GM19397 (cell line): Measurements from ENCODE around the gene PECR.

Experiments
- ATAC-seq: cut with Tn5 transposase; IDR thresholded peaks from one replicate; pipeline ENCODE4 v1.9.1; 2021; ENCODE audit warnings: mild to moderate bottlenecking, moderate library complexity; ENCODE audit not compliant: unreplicated experiment

PECR gene

GRCh38 chr2:216072473-216072872 is 9.1 kb downstream of the PECR start:
- no peak for ATAC-seq

DNA sequence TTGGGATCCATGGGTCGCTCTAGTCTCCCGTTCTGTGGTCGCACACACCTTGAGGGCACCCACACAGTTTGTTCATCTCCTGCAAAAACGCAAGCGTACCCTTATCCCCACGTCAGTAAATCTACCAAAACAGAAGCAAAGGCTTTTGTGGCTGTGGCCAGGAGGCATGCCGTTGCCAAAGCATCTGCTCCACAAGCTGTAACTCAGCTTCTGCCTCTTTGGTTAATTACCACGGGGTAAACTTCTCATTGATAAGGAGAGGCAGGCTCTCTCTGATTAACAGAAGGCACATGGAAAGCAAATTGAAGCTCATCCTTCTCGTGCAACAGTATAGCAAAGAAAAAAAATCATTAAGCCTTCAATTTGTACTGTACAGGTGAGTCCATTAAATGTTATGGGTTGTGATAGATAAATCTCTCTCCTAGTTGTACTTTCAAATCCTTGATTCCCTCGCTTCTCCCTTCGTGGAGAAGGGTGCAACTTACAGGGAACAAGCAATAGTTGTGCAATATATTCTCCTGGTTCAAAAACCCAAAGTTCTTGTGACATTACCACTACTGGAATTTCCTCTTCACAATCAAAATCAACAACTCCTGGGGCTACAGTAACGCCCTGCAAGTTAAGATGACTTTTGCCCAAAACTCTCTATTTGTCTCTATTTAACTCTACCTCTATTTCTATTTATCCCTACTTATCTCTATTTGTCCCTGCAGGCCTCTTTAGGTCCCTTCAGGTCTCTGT is 10.3 kb downstream of the PECR start:
- ATAC-seq, result no peak

- ATAC-seq, result no peak
These were observed 11.4 kb downstream of the PECR start for GRCh38 chr2:216070195-216070594.

DNA sequence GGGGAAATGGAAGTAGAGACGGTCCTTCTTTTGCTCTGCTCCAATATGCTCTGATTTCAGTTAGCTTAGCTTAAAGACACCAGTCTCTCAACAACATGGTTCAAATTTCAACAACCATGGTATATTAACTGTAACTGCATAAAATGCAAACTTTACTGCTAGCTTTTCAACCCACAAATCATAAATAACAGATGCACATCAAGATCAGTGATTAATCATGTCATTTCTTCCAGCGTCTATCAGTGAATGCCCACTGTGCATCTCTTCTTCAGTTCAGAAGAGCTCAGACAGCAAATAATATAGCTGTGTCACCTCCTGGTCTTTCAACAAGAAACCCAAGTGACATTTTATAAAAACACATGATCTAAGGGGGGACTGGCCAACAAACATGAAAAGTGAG is 12.6 kb downstream of the PECR start:
- no peak for ATAC-seq

- ATAC-seq, result no peak
These were observed 15.4 kb downstream of the PECR start for GRCh38 chr2:216066230-216066629.

DNA sequence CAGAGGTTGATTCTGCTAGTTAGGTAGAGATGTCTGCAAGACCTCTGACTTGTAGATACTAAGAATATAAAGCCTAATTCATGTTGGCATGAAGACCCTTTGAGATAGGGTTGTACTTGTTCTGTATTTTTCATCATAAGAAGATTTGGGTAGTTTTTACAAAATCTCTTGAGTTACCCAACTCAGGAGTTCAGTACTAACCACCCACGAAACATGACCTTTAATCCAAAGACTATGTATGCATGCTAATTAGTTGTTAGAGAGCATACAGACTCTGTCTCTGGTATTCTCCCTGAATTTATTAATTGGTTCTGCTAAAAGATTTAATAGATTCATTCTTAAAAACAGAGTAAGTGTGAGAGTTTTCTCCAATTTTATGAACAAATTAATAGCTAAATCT is 16.9 kb downstream of the PECR start:
- ATAC-seq, result no peak

- ATAC-seq, result no peak
These were observed 17.5 kb downstream of the PECR start for GRCh38 chr2:216064014-216064630.

DNA sequence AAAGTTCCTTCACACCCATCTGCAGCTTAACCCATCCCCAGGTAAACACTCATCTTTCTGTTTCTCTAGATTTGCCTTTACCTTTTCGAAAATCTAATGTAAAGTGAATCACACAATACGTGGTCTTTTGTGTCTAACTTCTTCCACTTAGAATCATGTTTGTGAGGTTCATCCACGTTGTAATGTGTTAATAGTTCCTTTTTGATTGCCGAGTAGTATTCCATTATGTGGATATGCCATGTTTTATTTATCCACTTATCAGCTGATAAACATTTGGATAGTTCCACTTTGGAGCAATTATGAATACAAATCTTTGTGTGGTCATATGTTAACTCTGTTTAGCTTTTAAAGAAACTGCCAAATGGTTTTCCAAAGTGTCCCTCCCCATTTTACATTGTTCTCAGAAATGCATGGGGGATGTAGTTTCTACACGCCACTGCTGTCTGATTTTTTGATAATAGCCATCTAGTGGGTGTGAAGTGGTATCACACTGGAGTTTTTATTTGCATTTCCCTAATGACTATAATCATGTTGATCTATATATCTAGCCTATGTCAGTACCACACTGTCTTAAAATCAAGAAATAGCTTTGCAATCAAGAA is 22.3 kb downstream of the PECR start:
- no peak for ATAC-seq

GRCh38 chr2:216057688-216058193 is 23.9 kb downstream of the PECR start:
- peak; percentile 79 for ATAC-seq

DNA sequence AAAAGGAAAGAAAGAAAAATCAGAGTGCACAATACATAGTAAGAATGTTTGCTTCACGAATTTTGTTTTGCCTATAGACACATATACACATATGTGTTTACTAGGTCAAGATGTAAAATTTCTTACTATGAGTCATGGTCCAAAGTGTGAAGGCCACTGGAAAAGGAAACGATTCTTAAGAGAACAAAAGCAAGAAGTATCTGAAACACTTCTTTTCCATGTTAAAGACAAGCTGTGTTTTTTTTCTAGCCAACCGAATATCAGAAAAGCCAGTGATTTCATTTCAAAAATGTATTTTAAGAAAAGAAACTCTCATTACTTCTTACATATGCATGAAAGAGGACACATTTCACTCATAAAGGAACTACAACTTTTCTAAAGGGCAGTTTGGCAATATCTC is 24.9 kb downstream of the PECR start:
- peak; percentile 29 for ATAC-seq

DNA sequence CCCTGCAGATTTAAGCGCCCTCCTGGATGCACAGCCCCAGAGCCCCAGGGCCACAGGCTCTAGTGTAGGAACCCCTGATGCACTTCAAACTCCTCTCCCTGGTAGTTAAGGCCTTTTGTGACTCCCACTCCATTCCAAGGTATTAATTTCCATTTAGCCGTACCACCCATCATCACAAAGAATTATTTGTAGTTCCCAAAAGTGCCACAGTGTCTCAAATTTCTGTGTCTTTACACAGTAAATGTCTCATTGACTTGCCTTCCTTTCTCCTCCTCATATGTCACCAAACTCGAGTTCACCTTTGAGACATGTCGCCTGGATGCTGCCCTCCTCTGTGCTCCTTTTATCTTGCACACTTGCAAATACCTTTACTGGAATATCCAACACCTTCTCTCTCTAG is 25.9 kb downstream of the PECR start:
- ATAC-seq, result no peak

DNA sequence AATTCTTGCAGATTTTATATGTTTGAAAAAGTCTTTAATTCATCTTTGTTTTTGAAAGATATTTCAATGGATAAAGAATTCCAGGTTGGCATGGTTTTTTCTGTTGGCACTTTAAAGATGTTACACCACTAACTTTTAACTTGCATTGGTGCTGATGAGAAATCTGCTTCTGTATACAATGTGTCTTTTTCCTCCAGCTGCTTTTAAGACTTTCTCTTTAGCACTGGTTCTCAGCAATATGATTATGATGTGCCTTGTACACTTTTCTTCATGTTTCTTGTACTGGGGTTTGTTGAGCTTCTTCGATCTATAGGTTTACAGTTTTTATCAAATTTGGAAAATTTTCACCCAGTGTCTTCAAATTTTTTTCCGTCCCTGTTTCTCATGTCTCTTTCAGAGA is 29.2 kb downstream of the PECR start:
- no peak for ATAC-seq

DNA sequence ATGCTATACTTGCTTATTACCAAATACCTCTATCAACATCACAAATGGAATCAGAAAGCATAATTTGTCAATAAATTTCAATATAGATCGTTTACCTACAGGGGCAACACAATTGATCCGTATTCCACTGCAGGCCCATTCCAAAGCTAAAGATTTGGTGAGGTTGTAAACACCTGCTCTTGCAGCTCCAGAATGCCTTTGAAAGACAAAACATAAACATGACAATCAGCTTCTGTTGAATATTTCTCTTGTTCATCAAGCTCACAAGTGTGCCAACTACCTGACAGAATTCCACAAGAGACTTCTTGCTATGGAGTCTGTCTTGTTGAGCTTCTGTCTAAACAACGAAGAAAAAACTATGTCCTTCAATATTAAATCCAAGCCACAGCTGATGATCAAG is 30.3 kb downstream of the PECR start:
- no peak for ATAC-seq

DNA sequence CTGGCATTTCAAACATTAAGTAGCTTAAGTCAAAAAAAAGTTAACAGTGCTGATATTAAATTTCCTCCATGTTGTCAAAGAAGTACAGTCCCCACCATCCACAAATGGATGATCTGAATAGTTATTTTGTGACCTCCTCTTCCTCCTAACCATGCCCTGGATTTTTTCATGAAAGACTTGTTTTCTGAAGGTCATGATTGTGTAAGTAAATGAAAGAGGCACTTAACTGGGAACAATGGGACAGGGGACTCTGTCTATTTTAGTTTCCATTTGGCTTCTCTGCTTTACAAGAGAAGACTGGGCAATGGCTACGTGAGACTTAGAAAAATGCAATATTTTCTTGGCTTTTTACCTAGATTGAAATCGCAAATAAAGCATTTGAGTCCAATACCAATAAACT is 32.2 kb downstream of the PECR start:
- ATAC-seq, result no peak

GRCh38 chr2:216047397-216047796 is 34.2 kb downstream of the PECR start:
- ATAC-seq, result no peak

DNA sequence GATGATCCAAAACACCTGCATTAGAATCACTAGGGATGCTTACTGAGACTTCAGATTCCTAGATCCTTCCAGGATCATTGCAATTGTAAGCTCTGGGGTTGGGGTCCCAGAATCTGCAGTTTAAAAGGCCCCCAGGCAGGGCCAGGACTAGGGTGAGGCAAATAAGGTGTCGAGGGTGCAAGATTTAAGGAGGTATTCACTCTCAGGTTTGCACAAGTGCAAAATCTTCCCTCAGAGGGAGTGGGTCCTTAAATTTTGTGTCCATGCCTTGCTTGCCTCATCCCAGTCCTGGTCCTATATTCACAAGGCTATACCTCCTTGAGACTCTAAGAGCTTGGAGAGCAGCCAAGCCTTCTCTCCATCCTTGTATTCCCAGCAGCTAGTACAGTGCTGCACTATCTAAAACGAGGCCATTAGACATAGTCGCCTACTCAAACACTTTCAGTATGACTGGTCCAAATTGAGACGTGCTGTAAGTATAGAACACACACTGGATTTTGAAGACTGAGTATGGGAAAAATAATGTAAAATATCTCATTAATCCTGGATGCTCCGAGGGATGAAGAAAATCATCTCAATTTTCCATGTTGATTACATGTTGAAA is 36.6 kb downstream of the PECR start:
- ATAC-seq, result no peak

- no peak for ATAC-seq
These were observed 37.7 kb downstream of the PECR start for GRCh38 chr2:216043949-216044348.

GRCh38 chr2:216041438-216041837 is 40.2 kb downstream of the PECR start:
- no peak for ATAC-seq

DNA sequence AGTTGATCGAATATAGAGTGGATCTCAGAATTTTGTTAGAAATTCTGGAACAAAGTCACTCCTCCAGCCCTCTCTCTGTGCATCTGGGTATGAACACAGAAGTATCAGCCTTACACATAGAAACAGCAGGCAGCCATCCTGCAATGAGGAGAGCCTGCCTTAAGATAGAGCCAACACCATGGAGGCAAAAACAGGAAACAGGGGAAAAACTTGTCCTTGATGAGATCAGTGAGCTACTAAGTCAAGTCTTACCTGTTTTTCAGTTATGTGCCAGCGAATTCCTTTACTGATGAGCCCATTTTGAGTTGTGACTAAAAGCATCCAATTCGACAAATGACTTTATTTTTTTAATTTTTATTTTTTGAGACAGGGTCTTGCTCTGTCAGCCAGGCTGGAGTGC is 41.7 kb downstream of the PECR start:
- no peak for ATAC-seq

DNA sequence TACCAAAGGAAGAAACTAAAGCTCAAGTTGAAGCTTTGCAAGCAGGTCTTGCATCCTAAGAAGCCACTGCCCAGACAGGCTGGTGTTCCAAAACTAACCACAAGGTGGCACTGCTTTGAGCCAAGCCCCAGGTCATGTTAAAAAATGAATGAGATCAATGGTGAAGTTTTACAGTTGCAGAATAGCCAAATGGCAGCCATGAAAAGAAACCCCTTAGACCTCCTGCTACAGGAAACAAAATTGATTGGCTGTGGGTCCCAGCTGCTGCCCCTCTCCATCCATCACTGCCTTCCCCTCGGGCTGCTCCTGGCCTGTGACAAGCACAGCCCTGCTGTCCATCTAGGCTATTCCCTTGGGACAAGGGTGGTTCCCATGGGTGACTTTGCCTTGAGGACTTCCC is 47.5 kb downstream of the PECR start:
- ATAC-seq, result peak; percentile 47

DNA sequence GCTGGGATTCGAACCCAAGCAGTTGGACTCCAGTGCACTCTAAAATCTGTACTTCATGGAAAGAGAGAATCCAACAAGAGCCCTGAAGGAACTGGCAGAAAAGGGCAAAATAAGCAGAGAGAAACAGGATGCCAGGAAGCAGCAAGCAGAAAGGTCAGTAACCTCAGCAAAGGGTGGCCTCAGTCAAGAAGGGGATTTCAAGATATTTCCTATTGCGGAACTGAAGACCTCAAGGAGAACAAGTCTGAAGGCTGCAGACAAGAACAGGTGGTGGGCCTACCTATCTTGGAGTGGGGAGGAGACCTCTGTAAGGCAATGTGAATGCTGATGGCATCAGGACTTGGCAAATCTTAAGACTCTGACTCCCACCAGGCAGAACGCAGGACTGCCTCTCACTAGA is 48.2 kb downstream of the PECR start:
- ATAC-seq, result no peak
